AG09309 (cell line): ENCODE measurements around the gene CCDC38.

Experiments used
- DNase-seq: peaks from one replicate; pipeline ENCODE4 v3.0.0-alpha.2; 2010; ENCODE audit warnings: low read depth
- H3K4me3 ChIP-seq: 2 replicates; pipeline ENCODE4 v1.5.1; 2011; ENCODE audit warnings: mild to moderate bottlenecking, low read depth, low read length, moderate library complexity; ENCODE audit not compliant: control insufficient read depth
- TF ChIP-seq, protein P1 (sequence below): IDR thresholded peaks from 2 replicates; pipeline ENCODE4 v1.5.1; 2011; ENCODE audit warnings: mild to moderate bottlenecking, low read depth, low read length, inconsistent platforms; ENCODE audit not compliant: insufficient read depth, control insufficient read depth; ENCODE audit errors: missing control alignments

CCDC38 gene

DNA sequence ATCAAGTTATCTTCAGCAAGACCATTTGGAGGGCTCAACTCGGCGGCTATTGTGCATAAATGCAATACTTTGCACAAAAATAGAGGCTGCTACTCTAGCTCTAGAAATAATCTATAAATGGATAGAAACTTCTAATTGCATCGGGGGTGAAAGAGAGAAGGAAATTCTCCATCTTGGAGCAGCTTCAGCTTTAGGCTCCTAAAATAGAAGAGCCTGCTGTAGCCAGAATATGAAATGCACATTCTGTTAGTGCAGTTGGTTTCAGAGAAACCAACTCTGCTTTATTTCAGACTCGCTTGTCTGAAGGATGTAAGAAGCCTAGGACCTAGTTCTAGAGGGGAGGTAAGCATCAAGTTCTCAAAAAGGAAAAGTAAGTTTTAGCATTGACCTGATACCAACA lies 45.6 kb downstream of the CCDC38 start:
- TF ChIP-seq, protein P1, sequence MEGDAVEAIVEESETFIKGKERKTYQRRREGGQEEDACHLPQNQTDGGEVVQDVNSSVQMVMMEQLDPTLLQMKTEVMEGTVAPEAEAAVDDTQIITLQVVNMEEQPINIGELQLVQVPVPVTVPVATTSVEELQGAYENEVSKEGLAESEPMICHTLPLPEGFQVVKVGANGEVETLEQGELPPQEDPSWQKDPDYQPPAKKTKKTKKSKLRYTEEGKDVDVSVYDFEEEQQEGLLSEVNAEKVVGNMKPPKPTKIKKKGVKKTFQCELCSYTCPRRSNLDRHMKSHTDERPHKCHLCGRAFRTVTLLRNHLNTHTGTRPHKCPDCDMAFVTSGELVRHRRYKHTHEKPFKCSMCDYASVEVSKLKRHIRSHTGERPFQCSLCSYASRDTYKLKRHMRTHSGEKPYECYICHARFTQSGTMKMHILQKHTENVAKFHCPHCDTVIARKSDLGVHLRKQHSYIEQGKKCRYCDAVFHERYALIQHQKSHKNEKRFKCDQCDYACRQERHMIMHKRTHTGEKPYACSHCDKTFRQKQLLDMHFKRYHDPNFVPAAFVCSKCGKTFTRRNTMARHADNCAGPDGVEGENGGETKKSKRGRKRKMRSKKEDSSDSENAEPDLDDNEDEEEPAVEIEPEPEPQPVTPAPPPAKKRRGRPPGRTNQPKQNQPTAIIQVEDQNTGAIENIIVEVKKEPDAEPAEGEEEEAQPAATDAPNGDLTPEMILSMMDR: no peak
- H3K4me3 ChIP-seq: no peak overlapping the region
- no peak for DNase-seq

DNA sequence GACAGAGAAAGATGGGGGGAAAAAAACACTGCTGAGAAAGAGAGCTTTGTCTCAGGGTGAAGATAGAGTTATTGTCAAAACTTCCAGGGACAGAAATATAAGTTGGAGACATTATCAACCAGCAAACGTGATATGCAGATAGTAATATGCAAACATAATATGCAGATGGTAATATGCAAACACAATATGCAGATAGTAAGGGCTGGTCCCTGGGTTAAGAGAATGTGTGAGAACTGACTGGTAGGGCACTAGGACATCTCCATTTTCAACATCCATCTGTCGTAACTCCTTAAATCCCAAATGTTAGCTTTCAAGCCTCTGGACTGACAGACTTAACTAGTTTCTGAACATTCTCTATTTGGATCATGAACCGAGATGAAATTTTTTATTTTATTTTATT lies 51.5 kb downstream of the CCDC38 start:
- no peak for DNase-seq
- no peak overlapping the region for H3K4me3 ChIP-seq
- TF ChIP-seq, protein P1: no peak

DNA sequence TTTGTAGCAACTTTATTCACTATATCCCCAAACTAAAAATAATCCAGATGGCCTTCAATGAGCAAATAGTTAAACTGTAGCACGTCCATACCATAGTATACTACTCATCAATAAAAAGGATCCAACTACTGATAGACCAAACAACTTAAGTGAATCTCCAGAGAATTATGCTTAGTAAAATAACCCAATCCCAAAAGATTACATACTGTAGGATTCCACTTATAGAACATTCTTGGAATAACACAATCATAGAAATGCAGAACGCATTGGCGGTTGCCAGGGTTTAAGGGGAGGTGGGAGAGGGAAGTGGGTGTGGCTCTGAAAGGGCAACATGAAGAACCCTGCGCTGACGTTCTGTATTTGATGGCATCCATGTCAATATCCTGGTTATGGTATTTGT lies 55.1 kb downstream of the CCDC38 start:
- no peak for DNase-seq
- TF ChIP-seq, protein P1: no peak

DNA sequence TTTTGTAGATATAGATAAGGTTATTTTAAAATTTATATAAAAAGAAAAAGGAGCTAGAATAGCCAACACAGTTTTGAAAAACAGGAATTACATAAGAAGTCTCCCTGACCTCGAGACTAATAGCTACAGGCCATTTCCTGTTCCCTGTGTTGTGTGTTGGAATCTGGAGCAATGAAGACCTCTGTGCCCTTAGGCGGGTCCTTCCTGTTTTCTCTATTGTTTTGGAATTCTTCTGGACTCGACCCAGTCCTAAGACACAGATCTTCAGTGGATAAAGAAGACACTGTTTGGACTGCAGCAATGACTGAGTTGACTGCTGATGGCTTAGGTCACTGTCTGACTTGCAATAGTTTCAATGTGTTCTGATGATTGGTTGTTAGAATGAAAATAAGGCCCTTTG lies 57.4 kb downstream of the CCDC38 start:
- H3K4me3 ChIP-seq: no peak overlapping the region
- DNase-seq: no peak

More for the DNA sequence above, 55.1 kb downstream of the CCDC38 start:
- no peak overlapping the region for H3K4me3 ChIP-seq

DNA sequence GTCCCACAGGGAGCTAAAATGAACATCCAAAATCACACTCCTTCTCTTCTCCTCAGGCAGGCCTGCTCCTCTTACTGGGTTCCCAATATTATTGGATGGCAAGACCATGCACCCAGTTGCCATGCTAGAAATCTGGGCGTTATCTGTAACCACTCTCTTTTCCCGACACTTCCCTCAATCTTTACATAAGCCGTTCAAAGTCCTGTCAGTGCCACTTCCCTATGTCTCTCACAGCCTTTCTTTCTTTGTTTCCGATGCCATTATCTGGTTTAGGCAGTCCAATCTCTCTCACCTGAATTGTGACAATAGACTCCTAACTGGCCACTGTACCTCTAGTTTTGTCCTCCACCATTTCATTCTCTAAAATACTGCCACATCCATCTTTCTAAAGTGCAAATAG lies 59.5 kb downstream of the CCDC38 start:
- H3K4me3 ChIP-seq: no peak overlapping the region
- TF ChIP-seq, protein P1: no peak
- no peak for DNase-seq

More for the DNA sequence above, 57.4 kb downstream of the CCDC38 start:
- TF ChIP-seq, protein P1: no peak

DNA sequence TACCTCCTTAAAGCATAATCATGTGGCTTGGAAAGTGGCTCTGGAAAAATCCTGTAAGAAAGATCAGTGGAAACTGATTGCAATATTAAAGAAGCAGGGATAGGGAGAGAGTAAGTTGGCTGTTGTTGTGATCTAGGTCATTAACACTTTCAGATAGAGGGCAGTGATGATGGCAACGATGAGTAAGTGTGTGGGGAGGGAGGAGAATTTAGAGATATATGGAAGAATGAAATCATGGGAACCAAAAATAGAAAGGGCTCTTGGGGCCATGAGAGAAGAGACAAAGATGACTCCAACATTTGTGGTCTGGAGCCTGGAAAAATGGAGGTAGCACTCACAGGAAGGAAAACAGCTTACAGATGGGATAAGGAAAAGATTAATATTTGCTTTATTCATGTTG lies 60.3 kb downstream of the CCDC38 start:
- DNase-seq: no peak
- TF ChIP-seq, protein P1: no peak
- no peak overlapping the region for H3K4me3 ChIP-seq
